IMR-90 (cell line): ENCODE measurements around the gene FARP1.

Experiments used
- POLR2A ChIP-seq: IDR thresholded peaks from 2 replicates; pipeline ENCODE4 v1.6.1; 2012; ENCODE audit warnings: mild to moderate bottlenecking, low read depth, low read length
- RCOR1 ChIP-seq: IDR thresholded peaks from 2 replicates; pipeline ENCODE4 v1.6.1; 2012; ENCODE audit warnings: mild to moderate bottlenecking, low read length, improper control_type of control experiment; ENCODE audit not compliant: insufficient replicate concordance
- TF ChIP-seq, protein P1 (sequence below): conservative IDR thresholded peaks from 2 replicates; pipeline ENCODE4 v1.5.1; 2012; ENCODE audit warnings: mild to moderate bottlenecking, low read depth, low read length, improper control_type of control experiment

GRCh38 chr13:98112456-98112855 is 30.4 kb upstream of the FARP1 start:
- TF ChIP-seq, protein P1, sequence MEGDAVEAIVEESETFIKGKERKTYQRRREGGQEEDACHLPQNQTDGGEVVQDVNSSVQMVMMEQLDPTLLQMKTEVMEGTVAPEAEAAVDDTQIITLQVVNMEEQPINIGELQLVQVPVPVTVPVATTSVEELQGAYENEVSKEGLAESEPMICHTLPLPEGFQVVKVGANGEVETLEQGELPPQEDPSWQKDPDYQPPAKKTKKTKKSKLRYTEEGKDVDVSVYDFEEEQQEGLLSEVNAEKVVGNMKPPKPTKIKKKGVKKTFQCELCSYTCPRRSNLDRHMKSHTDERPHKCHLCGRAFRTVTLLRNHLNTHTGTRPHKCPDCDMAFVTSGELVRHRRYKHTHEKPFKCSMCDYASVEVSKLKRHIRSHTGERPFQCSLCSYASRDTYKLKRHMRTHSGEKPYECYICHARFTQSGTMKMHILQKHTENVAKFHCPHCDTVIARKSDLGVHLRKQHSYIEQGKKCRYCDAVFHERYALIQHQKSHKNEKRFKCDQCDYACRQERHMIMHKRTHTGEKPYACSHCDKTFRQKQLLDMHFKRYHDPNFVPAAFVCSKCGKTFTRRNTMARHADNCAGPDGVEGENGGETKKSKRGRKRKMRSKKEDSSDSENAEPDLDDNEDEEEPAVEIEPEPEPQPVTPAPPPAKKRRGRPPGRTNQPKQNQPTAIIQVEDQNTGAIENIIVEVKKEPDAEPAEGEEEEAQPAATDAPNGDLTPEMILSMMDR: no peak
- TF ChIP-seq RCOR1 (no peak), POLR2A (no peak)
